HG03565 (cell line): Measurements from ENCODE around the gene SERP2.

Experiments
- ATAC-seq: cut with Tn5 transposase; IDR thresholded peaks from one replicate; pipeline ENCODE4 v1.9.1; 2021; ENCODE audit warnings: mild to moderate bottlenecking, moderate library complexity; ENCODE audit not compliant: unreplicated experiment

The SERP2 gene

GRCh38 chr13:44385847-44386246, 12.2 kb downstream of the SERP2 start:
- no peak for ATAC-seq

GRCh38 chr13:44386913-44387556, 13.4 kb downstream of the SERP2 start:
- no peak for ATAC-seq

GRCh38 chr13:44388427-44389059, 14.9 kb downstream of the SERP2 start:
- no peak for ATAC-seq

- no peak for ATAC-seq
Observed at GRCh38 chr13:44389060-44389666, 15.5 kb downstream of the SERP2 start.

- no peak for ATAC-seq
Observed at GRCh38 chr13:44389876-44390275, 16.3 kb downstream of the SERP2 start.

GRCh38 chr13:44393391-44393790, 19.8 kb downstream of the SERP2 start:
- no peak for ATAC-seq

- ATAC-seq: no peak
Observed at GRCh38 chr13:44394658-44395057, 21.0 kb downstream of the SERP2 start.

GRCh38 chr13:44395976-44396694, 22.5 kb downstream of the SERP2 start:
- ATAC-seq: no peak

GRCh38 chr13:44396701-44397580, 23.3 kb downstream of the SERP2 start:
- no peak for ATAC-seq

- no peak for ATAC-seq
Observed at GRCh38 chr13:44397766-44398223, 24.2 kb downstream of the SERP2 start.

- no peak for ATAC-seq
Observed at GRCh38 chr13:44398606-44399005, 25.0 kb downstream of the SERP2 start.

- no peak for ATAC-seq
Observed at GRCh38 chr13:44399074-44399473, 25.4 kb downstream of the SERP2 start.

GRCh38 chr13:44400736-44401135, 27.1 kb downstream of the SERP2 start:
- ATAC-seq: no peak

- ATAC-seq: no peak
Observed at GRCh38 chr13:44401577-44401976, 28.0 kb downstream of the SERP2 start.

- ATAC-seq: no peak
Observed at GRCh38 chr13:44402899-44403445, 29.3 kb downstream of the SERP2 start.

- ATAC-seq: no peak
Observed at GRCh38 chr13:44403461-44404056, 29.9 kb downstream of the SERP2 start.

GRCh38 chr13:44404261-44405132, 30.9 kb downstream of the SERP2 start:
- no peak for ATAC-seq

- no peak for ATAC-seq
Observed at GRCh38 chr13:44406617-44407016, 33.0 kb downstream of the SERP2 start.

GRCh38 chr13:44407379-44407778, 33.8 kb downstream of the SERP2 start:
- no peak for ATAC-seq
